Activated CD8-positive, alpha-beta T cell treated with anti-CD3 and anti-CD28 coated beads, Interleukin-2, amount 10 ng/mL, durations not matched to agents 7 days and 5 days (primary cell): ENCODE data around the gene RPS6KA4. TPM values are rescaled to one million over a fixed set of nuclear protein-coding genes. Genes with fewer than 3 reads are reported as not detected.

Experiments used
- ATAC-seq: fragments of 150-1000 bp; cut with Tn5 transposase; one replicate; pipeline ENCODE4 v1.10.0; 2021; ENCODE audit warnings: moderate library complexity
- CTCF ChIA-PET: fragments of 350-600 bp; sonication (Branson Sonifier 250); formaldehyde crosslinking; loops from one replicate; lab custom pipeline; 2021; ENCODE audit warnings: antibody characterized with exemption; lab: Charles Lee
- POLR2A ChIA-PET: fragments of 350-600 bp; sonication (Branson Sonifier 250); formaldehyde crosslinking; loops from one replicate; lab custom pipeline; 2021; ENCODE audit warnings: antibody characterized with exemption; lab: Charles Lee
- DNase-seq: peaks from one replicate; pipeline ENCODE4 v3.0.0-alpha.2; 2020
- H3K27ac Mint-ChIP-seq: one replicate; pipeline ENCODE4 v1.8.0; 2021; ENCODE audit warnings: mild to moderate bottlenecking, mixed read lengths
- H3K27me3 Mint-ChIP-seq: one replicate; pipeline ENCODE4 v1.8.0; 2021; ENCODE audit warnings: low read depth, mixed read lengths
- H3K36me3 Mint-ChIP-seq: one replicate; pipeline ENCODE4 v1.8.0; 2021; ENCODE audit warnings: low read depth, mixed read lengths
- H3K4me1 Mint-ChIP-seq: one replicate; pipeline ENCODE4 v1.8.0; 2021; ENCODE audit warnings: low read depth, mixed read lengths
- H3K4me3 Mint-ChIP-seq: one replicate; pipeline ENCODE4 v1.8.0; 2021; ENCODE audit warnings: mild to moderate bottlenecking, mixed read lengths
- H3K9me3 Mint-ChIP-seq: one replicate; pipeline ENCODE4 v1.8.0; 2022; ENCODE audit warnings: mixed read lengths; ENCODE audit not compliant: insufficient read depth
- total RNA-seq, 2 experiments: library from RNA; stranded (reverse); gene quantifications; one replicate each; pipeline ENCODE4 v1.2.3, GENCODE V29; 2021

RPS6KA4 gene
- total RNA-seq, 2 experiments from 2014 or later, result 39.0 to 42.3 TPM

DNA sequence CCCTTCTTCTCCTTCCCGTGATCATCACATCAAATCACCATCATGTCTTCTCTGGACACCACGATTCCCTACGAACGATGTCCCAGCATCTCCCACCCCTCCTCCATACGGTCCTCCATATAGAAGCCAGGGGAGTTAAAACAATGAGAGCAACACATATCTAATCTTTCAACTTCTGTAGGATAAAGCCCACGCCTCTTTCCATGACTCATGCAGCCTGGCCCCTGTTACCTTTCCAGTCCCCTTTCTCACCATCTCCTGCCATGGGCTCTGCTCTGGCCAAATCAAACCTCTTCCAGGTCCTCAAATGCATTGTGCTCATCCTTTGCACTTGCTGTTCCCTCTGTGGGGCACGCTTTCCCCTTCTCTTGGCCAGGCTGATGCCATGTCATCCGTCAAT, 23.6 kb downstream of the RPS6KA4 start:
- no peak for ATAC-seq
- DNase-seq, result no peak
- POLR2A ChIA-PET, result no interaction called here

DNA sequence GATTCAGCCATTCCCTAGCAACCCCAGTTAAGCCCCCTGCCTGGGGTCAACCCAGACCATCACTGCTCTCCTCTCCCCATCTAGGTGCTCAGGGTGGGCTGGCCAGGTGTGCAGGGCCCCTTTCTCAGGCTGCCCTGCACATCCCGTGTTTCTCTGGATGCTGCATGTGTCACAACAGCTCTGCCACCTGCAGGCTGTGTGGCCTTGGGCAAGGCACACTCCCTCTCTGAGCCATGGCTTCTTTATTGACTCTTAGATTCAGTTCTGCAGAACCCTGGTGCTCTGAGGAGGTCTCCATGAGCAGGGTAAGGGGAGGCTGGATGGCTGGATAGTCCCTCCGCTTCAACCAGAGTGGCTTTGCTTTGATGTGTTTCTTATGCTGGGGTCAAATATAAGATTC, 24.6 kb downstream of the RPS6KA4 start:
- peaks cover 15% of the 10 kb centered on the region for H3K4me1 Mint-ChIP-seq
- ATAC-seq (no peak), DNase-seq (no peak)
- no peak overlapping the region for H3K4me3 Mint-ChIP-seq
- H3K27ac Mint-ChIP-seq, result no peak overlapping the region
- CTCF ChIA-PET, result no interaction called here
- H3K27me3 Mint-ChIP-seq, result peaks cover 26% of the 10 kb centered on the region
- no peaks in the 10 kb centered on the region for H3K36me3 Mint-ChIP-seq
- POLR2A ChIA-PET, result no interaction called here
- no peaks in the 10 kb centered on the region for H3K9me3 Mint-ChIP-seq

More for the DNA sequence above, 23.6 kb downstream of the RPS6KA4 start:
- Mint-ChIP-seq H3K27me3 (peaks cover 18% of the 10 kb centered on the region), H3K27ac (no peak overlapping the region), H3K36me3 (no peaks in the 10 kb centered on the region), H3K9me3 (no peaks in the 10 kb centered on the region), H3K4me1 (peaks cover 15% of the 10 kb centered on the region), H3K4me3 (no peak overlapping the region)
- CTCF ChIA-PET, result no interaction called here

DNA sequence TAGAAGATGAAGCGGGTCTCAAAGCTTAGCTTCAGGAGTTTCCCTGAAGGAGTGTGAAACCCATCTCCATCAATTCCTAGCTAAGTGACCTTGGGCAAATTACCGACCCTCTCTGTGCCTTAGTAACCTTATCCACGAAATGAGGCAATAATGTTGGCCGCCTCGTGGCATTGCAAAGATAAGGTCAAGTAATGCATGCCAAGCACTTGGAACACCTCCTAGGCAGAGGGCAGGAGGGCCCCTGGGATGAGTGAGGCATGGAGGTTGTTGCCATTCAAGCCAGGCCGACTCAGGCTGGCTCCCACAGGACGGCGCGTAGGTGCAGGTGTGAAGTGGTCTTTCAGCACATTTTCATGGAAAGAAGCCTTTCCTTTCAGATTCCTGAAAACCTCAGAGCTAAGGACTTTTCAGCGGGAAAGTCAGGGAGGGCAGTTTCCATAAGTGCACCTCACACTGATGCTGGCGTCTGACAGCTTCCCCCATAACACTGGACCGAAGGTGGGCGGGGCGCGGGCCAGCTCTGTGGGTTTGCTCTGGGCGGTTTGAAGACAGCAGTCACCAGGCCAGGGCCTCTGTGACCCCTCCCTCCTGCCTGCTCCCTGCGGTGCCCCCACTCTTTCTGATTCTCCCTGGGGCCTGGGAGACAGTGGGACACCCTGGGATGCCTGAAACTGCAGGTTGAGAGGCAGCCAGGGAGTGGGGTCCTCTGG, 25.2 kb downstream of the RPS6KA4 start:
- ChIA-PET POLR2A (no interaction called here), CTCF (interaction anchor here (1.2 kb wide), 1 partner anchor 65 kb away, joined by 3 read pairs; no protein-coding TSS in a partner anchor)
- Mint-ChIP-seq H3K36me3 (no peaks in the 10 kb centered on the region), H3K4me3 (no peak overlapping the region), H3K4me1 (peaks cover 15% of the 10 kb centered on the region), H3K9me3 (no peaks in the 10 kb centered on the region), H3K27ac (no peak overlapping the region), H3K27me3 (peaks cover 30% of the 10 kb centered on the region)
- no peak for DNase-seq
- no peak for ATAC-seq

DNA sequence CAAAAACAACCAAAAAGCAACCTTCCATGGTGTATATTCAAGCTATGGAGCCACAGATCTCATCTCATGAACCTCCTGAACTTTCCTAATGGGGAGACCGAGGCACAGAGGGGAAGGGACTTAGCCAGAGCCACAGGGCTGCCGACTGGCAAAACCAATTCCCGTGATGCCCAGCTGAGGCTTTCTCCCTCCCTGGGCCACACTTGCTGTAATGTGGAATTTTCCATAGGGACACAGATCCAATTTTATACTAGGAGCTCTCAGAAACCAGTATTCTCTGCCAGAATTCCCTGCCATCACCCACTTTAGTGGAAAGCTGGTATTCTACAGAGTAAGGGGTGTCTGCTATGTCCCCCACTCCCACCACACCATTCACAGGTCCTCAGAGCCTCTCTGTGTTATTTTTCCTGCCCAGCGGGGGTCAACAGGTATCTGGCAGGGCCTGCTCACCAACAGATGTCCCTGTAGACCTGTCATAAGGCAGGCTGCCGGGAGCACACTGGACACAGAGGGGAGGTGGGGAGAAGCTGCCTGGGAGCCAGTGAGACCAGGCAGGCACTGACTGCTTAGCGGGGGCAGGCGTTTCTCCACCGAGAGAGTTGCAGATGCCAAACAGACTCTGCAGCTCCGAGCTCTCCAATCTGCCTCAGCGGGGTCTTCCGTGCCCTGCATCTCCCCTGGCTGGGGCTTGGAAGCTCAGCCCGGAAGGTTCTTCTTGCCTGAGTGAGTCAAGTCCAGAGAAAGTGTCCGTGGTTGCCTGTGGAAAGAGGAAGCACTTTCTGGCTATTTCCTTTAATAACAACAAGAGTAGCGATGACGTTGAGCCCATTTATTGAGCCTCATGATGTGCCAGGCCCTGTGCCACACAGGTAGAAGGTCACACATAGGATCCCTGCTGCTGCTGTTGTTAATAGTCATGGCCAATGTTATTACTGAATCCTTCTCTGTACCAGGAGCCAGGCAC, 26.3 kb downstream of the RPS6KA4 start:
- Mint-ChIP-seq H3K4me1 (peaks cover 18% of the 10 kb centered on the region), H3K27ac (no peak overlapping the region), H3K9me3 (no peaks in the 10 kb centered on the region), H3K27me3 (peaks cover 39% of the 10 kb centered on the region), H3K4me3 (no peak overlapping the region), H3K36me3 (no peaks in the 10 kb centered on the region)
- CTCF ChIA-PET, result interaction anchor here (1.2 kb wide), 1 partner anchor 64 kb away, joined by 3 read pairs; no protein-coding TSS in a partner anchor
- POLR2A ChIA-PET, result interaction anchor here (0.9 kb wide), 1 partner anchor 12 kb away, joined by 3 read pairs; no protein-coding TSS in a partner anchor
- no peak for ATAC-seq
- no peak for DNase-seq

DNA sequence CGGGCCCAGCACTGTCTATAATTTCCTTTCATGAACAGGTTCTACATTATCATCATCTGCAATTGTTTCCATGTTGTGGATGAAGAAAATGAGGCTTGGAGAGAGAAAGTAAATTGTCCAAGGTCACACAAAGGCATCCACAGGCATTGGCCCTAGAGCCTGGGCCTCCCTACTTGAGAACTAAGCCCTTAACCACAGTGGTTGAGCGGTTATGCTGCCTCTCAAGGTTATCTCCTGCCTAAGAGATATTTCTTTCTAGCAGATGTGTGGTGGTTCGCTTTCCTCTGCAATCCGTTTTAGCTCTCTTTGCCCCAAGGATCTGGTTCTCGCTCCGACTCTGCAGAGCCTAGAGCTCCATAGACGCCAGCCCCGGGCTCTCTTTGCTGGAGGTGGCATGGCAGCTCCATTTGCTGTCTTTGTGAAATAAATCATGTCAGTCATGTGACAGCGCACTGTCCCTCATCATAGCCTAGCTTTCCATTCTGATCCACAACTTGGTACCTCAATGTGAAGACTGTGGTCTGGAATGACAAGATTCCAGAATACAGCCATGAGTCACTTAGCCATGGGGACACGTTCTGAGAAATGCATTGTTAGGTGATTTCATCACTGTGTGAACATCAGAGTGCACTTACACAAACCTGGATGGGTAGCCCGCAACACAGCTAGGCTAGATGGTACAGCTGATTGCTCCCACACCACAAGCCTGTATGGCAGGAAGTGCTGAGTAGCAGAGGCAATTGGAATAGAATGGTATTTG, 27.2 kb downstream of the RPS6KA4 start:
- ChIA-PET CTCF (no interaction called here), POLR2A (interaction anchor here (0.9 kb wide), 1 partner anchor 12 kb away, joined by 3 read pairs; no protein-coding TSS in a partner anchor)
- Mint-ChIP-seq H3K27me3 (peaks cover 42% of the 10 kb centered on the region), H3K4me1 (peaks cover 27% of the 10 kb centered on the region), H3K27ac (no peak overlapping the region), H3K4me3 (no peak overlapping the region), H3K36me3 (no peaks in the 10 kb centered on the region), H3K9me3 (no peaks in the 10 kb centered on the region)
- ATAC-seq, result peak; percentile 41
- DNase-seq, result peak; percentile 51

DNA sequence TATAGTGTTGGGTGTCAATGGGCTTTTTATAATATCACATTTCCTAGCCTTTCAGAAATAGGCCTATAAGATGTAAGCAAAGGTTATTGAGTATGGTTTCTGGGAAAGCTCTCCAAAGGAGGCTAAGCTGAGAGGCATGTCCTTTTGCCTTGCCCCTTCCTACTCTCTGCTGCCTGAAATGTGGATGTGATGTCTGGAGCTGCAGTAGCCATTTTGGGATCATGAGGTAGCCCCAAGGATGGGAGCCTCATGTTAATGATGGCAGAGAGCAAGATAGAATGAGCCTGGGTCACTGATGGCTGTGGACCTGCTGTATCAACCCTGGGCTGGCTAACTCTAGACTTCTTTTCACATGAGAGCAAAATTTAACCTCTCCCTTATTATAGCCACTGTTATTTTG, 29.0 kb downstream of the RPS6KA4 start:
- Mint-ChIP-seq H3K36me3 (no peaks in the 10 kb centered on the region), H3K27me3 (peaks cover 42% of the 10 kb centered on the region), H3K9me3 (no peaks in the 10 kb centered on the region), H3K27ac (no peak overlapping the region), H3K4me3 (no peak overlapping the region), H3K4me1 (peaks cover 36% of the 10 kb centered on the region)
- ChIA-PET POLR2A (no interaction called here), CTCF (interaction anchor here (2.9 kb wide), 1 partner anchor 61 kb away, joined by 11 read pairs; no protein-coding TSS in a partner anchor)
- ATAC-seq (no peak), DNase-seq (no peak)

DNA sequence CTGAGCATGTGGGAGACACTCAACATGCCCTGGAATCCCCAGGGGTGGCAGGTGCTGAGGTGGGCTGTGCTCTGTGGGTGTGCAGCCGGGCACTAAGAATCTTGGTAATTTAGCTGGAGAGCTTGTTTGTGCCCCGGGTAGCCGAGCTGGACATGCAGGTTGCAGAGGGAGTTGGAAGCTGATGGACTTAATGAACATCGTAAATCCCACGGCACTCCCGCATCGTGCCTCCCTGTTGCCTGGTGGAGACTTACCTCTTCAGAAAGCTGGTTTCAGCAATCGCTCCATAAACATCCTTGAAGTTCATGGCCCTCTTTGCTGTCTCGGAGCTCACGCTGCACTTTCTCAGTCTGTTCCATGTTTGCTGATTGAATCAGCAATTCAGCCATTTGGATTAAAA, 29.9 kb downstream of the RPS6KA4 start:
- POLR2A ChIA-PET, result interaction anchor here (1.2 kb wide), 1 partner anchor 29 kb away, joined by 4 read pairs; no protein-coding TSS in a partner anchor
- CTCF ChIA-PET, result interaction anchor here (0.5 to 2.9 kb wide), 3 partner anchors 33 to 60 kb away, joined by 3 to 11 read pairs (median 3); no protein-coding TSS in a partner anchor

DNA sequence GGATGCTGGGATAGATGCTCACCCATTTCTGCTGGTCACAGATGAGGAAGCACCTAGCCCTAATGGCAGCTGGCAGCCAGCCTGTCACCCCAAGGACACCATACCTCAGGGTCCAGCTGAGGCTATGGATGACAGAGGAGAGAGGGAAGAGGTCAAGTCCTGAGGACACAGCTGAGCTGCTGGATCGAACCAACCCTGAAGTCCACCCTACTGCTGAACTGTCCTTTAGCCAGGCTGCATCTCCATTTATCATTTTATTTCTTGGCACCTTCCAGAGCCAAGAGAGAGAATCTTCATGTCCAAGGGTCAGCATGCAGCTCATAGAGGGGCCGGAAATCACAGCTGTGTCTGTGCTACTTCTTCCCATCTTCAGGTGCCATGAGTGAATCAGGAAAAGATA, 30.9 kb downstream of the RPS6KA4 start:
- CTCF ChIA-PET, result interaction anchor here (2.9 kb wide), 1 partner anchor 59 kb away, joined by 11 read pairs; no protein-coding TSS in a partner anchor

More for the DNA sequence above, 29.9 kb downstream of the RPS6KA4 start:
- Mint-ChIP-seq H3K4me3 (no peak overlapping the region), H3K36me3 (no peaks in the 10 kb centered on the region), H3K9me3 (no peaks in the 10 kb centered on the region), H3K27ac (no peak overlapping the region), H3K4me1 (peaks cover 36% of the 10 kb centered on the region), H3K27me3 (peaks cover 42% of the 10 kb centered on the region)
- ATAC-seq (no peak), DNase-seq (no peak)

DNA sequence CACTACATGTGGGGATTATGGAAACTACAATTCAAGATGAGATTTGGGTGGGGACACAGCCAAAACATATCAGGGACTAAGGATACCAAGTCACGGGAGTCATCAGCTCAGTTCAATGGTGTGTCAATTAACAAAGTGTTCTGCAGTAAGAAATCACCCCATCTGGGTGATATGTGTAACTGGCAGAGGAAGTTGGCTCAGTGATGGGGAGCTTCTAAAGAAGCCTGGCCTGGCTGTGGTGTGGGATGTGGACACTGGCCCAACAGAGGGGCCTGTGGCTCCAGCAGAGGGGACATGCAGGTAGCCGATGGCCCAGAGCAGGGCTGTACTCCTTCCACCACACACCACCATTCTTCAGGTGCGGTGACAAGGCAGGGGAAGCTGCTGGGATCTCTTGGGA, 31.6 kb downstream of the RPS6KA4 start:
- ChIA-PET POLR2A (no interaction called here), CTCF (interaction anchor here (0.9 to 2.9 kb wide), 3 partner anchors 34 to 603 kb away, joined by 3 to 11 read pairs (median 3); no protein-coding TSS in a partner anchor)
- Mint-ChIP-seq H3K36me3 (no peaks in the 10 kb centered on the region), H3K4me3 (peak overlapping the region; percentile 31), H3K4me1 (peaks cover 34% of the 10 kb centered on the region), H3K9me3 (no peaks in the 10 kb centered on the region), H3K27ac (peak overlapping the region; percentile 19), H3K27me3 (peaks cover 51% of the 10 kb centered on the region)
- ATAC-seq (no peak), DNase-seq (no peak)

More for the DNA sequence above, 30.9 kb downstream of the RPS6KA4 start:
- DNase-seq, result no peak
- Mint-ChIP-seq H3K36me3 (no peaks in the 10 kb centered on the region), H3K4me3 (no peak overlapping the region), H3K9me3 (no peaks in the 10 kb centered on the region), H3K27me3 (peaks cover 48% of the 10 kb centered on the region), H3K27ac (no peak overlapping the region), H3K4me1 (peaks cover 36% of the 10 kb centered on the region)
- POLR2A ChIA-PET, result interaction anchor here (1.2 kb wide), 1 partner anchor 30 kb away, joined by 4 read pairs; no protein-coding TSS in a partner anchor
- ATAC-seq, result no peak

DNA sequence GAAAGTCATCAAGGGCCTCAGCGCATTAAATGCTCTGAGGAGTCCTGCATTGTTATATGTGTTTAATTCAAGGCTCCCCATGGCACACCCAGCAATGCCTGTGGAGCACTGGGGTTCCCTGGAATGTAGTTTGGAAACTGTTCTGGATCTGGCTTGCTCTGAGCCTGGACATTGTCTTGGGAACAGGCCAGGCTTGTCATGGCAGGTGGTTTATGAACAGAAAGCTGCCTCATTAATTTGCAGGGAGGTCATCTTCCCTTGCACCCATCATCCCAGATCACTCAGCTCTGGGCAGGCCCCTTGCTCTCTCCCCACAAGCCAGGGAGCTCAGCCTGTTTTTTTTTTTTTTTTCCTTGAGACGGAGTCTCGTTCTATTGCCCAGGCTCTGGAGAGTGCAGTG, 32.9 kb downstream of the RPS6KA4 start:
- ATAC-seq (no peak), DNase-seq (no peak)
- no peaks in the 10 kb centered on the region for H3K36me3 Mint-ChIP-seq
- no peak overlapping the region for H3K27ac Mint-ChIP-seq
- ChIA-PET POLR2A (no interaction called here), CTCF (interaction anchor here (0.7 to 1.2 kb wide), 2 partner anchors 36 to 58 kb away, joined by 3 read pairs; no protein-coding TSS in a partner anchor)
- H3K4me3 Mint-ChIP-seq, result no peak overlapping the region
- no peaks in the 10 kb centered on the region for H3K9me3 Mint-ChIP-seq
- peaks cover 50% of the 10 kb centered on the region for H3K27me3 Mint-ChIP-seq
- H3K4me1 Mint-ChIP-seq, result peaks cover 23% of the 10 kb centered on the region
